HG02938 (cell line): Measurements from ENCODE around the gene TEPSIN.
A peak's percentile ranks its signal among the peaks of the same experiment; 100 is the strongest.

ENCODE experiments used
- ATAC-seq: cut with Tn5 transposase; IDR thresholded peaks from one replicate; pipeline ENCODE4 v1.9.1; 2021; ENCODE audit warnings: mild to moderate bottlenecking, moderate library complexity; ENCODE audit not compliant: unreplicated experiment

Gene TEPSIN

DNA sequence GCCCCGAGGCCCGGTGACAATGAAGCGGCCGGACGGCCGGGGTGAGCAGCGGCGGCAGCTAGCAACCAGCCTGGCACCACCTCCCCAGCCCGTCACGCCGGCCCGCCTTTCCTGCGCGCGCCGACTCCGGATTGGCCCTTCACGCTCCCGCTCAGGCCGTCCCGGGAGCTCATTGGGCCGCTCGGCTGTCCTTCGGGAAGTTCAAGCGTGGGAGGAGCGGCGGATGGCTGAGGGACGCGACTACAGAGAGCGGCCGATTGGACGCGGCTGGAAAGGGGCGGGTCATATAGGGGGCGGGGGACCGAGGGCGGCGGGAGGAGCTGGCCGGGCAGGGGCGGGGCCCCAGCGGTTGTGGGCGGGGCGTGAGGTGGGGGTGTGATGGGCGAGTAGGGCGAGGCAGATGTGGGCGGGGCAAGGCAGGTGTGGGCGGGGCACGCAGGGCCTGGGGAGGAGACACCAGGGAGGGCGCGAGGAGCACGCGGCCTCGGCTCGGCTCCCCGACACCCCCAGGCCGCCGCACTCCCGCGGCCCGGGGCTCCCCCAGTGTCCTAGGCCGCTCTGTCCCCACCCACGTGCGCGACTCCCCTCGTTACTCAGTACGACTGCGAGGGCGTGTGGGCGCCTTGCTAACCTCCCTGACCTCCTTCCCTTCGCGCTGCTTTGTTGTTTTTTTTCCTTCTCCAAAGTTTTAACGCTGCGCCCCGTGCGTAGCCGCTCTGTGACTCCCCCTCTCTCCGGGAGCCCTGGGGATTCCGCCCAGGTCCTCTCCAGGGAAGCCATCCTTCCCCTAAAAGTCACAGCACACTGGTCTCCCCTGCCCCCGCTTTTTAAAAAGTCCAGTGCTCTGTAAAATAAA is 15.7 kb downstream of the TEPSIN start, which contains the start of gene CEP131:
Gene CEP131 (minus strand): TSS at position 60 of the 856 bp plus-strand sequence. CDS start 2,909 bp downstream, outside the sequence.
- ATAC-seq: peak; percentile 97

DNA sequence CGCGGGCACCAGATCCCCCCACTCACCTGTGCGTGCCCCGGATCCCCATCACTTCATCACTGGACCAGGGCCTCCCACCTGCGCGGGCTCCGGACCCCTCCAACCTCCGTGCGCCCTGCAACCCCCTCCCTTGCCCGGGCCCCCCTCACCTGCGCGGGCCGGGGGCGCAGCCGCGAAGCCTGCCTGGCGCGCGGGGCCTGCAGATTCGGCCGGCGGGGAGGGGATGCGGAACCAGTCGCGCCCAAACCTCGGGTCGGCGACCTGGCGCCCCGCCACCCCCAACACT is 16.3 kb downstream of the TEPSIN start:
- no peak for ATAC-seq

DNA sequence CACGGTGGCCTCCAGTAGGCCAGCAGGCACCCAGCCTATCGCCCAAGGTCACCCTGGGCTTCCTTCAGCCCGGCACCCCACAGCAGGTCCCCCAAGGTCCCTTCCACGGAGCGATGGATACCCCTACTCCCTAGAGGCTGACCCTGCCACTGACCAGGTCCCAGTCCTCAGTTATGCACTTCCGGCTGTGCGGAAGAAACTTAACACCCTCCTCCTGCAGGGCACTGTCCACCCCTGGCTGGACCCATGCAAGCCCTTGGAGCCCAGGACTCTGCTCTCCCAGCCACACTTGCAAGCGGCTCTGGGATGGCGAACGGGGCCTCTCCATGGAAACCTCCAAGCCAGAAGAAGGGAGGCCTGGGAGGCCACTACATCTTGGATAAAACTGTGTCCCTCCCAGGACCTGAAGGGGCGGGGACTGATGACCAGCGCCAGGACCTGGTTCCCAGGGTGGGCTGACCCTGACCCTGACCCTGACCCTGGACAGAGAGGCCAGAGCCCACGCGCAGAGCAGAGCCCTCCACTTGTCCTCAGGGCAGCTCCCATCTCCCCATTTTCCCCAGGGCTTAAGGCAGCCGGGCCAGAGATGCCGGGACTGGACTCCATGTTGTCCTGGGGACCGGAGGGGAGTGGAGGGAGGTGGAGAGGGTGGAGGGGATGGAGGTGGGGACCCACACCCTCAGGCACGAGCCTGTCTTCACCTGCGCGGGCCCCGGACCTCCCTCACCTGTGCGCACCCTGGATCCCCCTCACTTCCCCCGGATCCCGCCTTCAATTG is 16.8 kb downstream of the TEPSIN start:
- no peak for ATAC-seq

DNA sequence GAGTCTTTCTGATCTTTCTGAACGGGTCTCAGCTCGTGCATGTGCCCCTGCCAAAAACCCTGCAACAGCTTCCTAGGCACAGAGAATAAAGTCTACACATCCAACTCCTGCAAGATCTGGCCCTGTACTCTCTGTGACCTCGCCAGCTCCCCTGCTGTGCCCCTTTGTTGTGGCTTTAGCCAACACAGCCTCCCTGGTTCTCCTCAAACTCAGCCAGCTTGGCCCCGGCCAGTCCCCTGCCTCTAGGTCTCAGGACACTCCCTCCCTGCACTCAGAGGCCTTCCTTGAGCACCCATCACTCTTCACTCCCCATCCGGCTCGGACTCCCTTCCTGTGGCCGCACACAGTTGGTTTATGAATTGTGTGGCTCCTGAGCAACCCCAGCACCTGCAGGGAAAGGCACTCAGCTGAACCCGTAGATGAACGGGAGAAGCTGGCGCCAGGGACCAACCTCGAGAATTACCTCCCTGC is 17.4 kb downstream of the TEPSIN start:
- no peak for ATAC-seq

DNA sequence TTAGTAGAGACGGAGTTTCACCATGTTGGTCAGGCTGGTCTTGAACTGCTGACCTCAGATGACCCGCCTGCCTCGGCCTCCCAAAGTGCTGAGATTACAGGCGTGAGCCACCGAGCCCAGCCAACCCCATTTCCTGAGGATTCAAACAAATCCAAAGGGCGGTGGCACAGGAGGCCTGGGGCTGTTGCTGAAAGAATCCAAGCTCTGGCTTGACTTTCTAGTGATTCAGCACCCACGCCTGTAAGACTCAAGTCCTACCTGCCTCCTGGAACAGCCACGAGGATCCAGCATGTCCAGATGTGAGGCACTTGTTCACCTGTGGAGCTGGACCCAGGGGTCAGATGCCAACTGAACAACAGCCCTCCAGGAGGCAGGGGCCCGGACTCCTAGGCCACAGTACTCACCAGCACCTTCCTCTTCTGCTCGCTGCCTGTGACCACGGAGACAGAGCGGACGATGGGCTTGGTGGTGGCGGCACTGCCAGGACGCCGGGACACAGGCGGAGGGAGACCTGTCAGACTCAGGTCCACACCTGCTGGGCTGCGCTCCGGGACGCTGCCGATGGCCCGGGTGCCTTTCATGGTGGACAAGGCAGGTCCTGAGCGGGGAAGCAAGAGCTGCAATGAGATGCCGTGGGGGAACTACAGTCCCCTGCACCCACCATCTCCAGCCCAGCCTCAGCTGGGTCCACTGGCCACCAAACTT is 19.2 kb downstream of the TEPSIN start:
- ATAC-seq: no peak

DNA sequence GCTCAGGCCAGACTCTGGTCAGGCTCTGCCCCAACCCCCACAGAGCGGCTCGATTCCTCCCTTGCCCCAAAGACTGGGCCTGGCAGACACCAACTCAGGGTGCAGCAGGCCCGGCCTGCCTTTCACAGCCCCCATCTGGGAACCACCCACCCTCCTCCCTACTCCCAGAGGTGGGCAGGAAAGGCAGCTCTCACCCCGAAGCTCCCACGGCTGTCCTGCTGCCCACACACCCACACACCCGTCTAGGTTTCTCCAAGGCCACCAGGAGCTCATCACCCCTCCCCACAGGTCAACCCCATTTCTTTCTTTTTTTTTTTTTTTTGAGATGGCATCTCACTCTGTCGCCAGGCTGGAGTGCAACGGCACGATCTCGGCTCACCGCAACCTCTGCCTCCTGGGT is 19.9 kb downstream of the TEPSIN start:
- no peak for ATAC-seq

DNA sequence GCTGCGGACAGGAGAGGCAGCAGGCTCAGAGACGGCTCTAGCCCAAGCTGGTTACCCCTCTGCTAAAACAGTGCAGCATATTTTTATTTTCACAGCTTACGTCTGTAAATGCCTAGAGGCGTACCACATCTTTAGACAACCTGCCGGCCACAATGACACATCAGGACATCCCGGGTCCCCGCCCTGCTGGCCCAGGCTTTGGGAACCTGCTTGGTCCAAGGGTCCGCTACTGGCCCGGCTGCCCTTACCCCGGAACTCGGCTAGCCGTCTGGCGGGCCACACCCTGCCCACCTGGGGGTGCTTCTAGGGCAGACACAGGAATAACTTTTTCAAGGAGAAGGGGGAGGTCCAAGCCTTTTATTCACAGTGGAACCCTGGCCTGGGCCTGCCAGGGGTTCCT is 20.4 kb downstream of the TEPSIN start:
- ATAC-seq: no peak

DNA sequence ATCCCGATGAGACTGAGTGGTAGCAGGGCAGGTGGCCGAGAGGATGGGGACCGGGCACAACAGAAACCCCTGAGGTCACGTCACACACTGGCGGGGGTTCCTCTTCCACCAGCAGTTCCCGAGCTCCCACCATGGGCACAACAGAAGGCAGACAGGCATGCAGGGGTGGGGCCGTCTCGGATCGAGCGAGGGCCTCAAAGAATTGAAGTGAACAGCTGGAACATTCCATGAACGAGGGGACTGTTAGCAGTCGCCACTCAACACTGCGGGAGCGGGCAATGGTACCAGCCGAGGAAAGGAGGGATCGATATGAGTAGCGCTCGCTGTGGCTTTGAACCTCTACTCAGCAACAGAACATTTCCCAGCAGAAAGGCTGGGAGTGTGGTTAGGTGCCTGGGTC is 21.4 kb downstream of the TEPSIN start:
- no peak for ATAC-seq

DNA sequence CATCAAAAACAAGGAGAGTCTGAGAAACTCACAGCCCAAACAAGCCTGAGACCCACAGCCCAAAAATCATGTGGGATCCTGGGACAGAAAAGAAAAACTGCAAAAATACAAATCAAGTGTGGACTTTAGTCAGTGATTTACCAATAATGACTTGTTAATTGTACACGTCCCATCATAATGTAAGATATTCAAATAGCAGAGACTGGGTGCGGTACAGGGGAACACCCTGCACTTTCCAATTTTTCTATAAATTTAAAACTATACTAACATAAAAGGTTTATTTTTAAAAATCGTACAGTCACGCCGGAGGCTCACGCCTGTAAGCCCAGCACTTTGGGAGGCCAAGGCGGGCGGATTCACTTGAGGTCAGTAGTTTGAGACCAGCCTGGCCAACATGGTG is 24.9 kb downstream of the TEPSIN start:
- ATAC-seq: no peak

DNA sequence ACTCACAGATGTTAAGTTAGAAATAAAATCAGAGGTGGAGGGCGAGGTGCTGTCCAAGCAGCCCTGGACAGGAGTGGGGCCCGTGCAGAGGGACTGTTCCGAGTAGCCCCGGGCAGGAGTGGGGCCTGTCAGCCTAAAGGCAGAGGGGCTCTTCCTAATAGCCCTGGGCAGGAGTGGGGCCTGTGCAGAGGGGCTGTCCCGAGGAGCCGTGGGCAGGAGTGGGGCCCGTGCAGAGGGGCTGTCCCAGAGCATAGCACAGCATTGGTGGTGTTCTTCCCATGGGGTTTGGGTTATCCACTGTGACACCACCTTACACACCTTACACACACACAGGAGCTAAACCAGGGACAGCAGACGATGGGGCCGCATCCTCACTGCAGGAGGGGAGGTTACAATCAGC is 26.5 kb downstream of the TEPSIN start:
- no peak for ATAC-seq

DNA sequence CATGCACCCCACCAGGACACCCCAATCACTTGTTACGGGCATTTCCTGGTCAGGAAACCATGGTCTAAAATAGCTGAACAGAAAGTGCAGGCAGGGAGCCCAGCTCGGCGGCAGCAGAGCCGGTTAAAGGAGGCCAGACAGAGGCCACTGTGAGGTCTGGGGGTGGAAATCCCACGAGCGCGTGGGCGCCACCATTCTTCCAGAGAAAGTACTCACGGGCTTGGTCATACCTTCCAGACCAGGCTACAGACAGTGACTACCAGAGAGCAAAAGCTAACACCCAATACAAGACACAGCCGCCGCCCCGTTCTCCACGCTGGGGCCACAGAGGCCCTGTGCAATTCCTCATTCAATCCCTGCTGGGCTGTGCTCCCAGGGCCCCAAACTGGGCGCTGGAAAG is 28.0 kb downstream of the TEPSIN start:
- ATAC-seq: no peak

DNA sequence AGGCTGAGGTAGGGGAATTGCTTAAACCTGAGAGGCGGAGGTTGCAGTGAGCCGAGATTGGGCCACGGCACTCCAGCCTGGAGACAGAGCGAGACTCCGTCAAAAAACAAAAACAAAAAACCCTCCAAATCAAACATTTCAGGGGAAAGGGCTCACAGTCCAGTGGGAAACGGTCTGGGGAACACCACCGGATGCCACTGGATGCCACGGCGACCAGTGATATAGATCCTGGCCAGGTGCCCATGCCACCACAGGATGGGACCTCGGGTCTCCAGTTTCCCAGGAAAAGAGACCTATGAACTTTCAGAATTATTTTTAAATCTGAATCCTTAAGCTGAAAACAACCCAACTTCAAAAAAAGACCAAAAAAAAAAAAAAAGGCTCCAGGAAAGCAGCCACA is 28.4 kb downstream of the TEPSIN start:
- ATAC-seq: no peak

DNA sequence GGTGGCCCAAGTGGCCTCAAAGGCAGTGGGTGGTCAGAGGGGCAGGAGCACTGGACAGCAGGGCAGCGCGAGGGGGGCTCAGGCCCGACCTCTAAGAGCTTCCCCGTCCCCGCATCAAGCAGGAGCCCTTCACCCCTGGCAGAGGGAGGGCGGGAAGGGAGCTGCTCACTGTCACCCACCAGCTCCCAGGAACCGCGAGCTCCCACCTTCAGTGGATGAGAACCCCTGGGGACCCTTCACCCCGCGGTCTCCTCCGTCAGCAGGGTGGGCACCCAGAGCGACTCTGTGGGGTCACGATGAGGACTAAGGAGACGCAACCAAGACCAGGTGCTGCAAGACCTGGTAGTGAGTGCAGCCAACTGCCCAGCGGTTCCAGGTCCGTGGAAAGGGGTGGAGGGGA is 29.7 kb downstream of the TEPSIN start:
- no peak for ATAC-seq

DNA sequence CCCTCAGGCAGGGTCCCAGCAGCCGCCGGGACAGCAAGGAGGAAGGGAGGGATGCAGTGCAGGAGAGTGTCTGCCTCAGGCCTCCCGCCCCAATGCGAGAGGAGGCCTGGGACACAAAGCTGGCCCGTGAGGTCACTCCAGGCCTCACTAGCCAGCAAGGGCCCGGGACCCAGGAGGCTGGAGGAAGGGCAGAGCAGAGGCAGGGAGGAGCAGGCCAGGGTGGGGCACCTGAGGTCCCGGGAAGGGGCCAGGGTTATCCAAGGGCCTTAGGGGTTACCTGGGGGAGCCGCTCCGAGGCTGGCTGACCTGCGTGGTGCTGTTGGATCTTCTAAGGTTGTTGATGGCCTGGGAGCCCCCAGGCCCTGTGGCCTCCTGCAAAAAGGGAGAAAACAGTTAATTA is 30.2 kb downstream of the TEPSIN start:
- ATAC-seq: no peak

DNA sequence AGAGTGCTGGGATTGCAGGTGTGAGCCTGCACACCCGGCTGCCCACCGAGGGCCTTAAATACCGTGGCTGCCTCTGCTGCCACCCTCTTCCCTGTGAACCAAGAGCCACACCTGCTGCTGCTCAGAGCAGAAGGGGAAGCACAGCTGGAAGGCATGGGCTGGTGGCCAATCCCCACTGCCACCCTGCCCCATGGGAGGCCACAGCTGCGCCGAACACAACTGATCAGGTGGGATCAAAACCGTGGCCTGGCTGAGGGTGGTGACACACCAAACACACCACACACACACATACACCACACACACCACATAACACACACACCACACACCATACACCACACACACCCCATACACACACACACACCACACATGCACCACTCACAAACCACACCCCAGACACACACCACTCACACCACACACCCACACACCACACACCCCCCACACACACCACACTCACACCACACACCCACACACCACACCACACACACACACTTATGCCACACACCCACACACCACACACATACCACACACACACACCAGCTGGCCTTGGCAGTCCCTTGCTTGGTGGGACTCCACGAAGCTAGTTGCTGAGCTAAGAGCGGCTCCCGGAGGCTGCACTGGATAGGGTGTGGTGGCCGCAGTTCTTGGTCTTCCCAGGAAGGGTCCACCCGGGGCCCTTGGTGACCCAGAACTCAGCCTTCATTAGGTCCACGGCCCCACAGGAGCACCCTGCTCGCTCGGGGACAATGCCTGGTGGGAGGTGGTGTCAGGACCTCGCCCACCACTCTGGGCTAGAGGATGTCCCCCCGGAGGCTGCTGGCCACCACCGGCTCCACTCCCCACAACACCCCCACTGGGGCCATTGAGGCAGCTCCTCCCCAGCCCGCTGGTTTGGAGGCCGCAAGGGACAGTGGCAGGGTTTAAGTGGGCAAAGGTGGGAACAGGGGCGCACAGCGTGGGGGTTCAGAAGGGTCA is 31.0 kb downstream of the TEPSIN start:
- no peak for ATAC-seq

DNA sequence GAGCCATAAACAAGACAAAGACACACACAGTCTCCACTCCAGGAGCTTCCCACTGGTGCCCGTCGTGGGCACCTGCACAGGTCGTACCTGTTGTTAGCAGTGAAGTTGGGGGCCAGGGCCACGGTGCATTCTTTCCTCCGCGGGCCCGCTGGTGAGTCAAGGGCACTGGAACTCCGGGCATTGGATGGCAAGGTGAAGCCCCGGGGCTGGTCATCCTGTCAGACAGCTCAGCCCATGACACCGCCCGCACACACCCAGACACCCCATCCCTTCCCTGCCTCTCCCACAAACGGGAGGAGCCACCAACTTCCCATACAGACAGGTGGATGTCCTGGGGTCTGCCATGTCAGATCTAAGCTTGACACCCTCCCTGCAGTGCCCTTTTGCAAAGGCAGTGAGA is 32.2 kb downstream of the TEPSIN start:
- ATAC-seq: no peak

DNA sequence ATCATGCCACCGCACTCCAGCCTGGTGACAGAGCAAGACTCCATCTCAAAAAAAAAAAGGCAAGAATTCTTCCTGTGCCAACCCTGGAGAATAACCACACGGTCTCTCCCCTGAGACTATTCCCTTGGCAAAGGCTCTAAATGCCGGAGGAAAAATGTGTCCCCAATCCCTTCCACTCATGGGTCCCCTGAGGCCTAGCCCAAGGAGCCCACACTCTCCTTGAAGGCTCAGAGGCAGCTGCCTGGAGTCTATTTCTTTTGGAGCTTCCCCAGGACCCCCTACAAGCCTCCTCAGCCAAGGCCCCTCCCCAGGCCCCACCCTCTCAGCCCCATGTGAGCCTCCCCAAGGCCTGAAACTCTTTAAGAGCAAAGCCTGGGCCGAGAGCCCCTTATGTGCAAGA is 32.7 kb downstream of the TEPSIN start:
- no peak for ATAC-seq

DNA sequence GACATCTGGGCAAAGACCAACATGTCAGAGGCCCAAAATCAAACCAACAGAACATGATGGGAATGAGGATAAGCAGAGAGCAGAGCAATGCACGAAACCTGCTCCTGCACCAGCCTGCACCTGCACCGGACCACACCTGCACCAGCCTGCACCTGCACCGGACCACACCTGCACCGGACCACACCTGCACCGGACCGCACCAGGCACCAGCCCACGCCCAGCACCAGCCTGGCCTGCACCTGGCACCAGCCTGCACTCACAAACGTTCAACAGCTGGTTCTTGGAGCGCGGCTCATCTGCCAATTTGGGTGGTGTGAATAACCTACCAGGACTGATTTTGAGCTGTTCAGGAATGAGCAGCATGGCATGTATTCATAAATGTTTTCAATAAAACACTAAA is 34.3 kb downstream of the TEPSIN start:
- ATAC-seq: no peak

DNA sequence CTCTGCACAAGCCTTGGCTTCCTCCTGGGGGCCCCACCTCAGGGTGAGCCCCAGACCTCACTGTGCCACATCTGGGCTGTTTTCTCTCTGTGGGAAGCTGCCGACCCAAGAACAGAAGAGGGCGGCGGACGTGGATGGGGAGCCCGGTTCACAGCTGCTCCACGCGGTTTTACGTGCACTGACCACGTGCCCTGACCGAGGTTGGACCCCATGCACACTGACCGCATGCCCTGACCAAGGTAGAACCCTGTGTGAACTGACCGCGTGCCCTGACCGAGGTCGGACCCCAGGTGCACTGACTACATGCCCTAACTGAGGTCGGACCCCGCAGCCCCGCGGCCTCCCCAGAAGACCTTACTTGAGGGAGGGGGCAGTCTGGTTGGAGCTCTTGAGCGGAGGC is 35.7 kb downstream of the TEPSIN start:
- ATAC-seq: no peak

DNA sequence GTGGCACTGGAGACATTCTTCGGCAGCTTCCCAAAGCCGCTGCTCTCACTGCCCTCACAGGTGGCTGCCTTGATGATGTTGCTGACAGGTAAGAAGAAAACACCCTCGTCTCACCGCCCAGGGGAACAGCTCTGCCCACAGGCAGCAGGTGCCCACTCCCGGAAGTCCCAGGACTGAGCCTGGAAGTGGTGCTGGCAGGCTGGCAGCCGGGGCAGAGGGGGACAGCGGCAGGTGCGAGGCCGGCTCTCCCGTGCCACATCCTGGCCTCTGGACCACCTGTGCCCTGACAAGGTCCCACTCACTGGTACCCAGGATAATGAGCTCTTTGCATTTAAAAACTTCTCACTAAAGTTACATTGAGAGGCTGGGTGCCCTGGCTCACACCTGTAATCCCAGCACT is 36.5 kb downstream of the TEPSIN start:
- no peak for ATAC-seq
